Neural progenitor cell (in vitro differentiated cells): Measurements from ENCODE around the gene H2BK1. TPM values are rescaled to one million over a fixed set of nuclear protein-coding genes. Genes with fewer than 3 reads are reported as not detected.

Experiments
- DNase-seq: peaks from one replicate; pipeline ENCODE4 v3.0.0-alpha.2; 2016; ENCODE audit warnings: low spot score
- H2AFZ ChIP-seq: fragments of 200-600 bp; sonication (generic); replicated peaks from 2 replicates; pipeline ENCODE4 v1.6.1; 2016; ENCODE audit warnings: antibody characterized with exemption
- H3F3A ChIP-seq: fragments of 200-600 bp; sonication (generic); 2 replicates; pipeline ENCODE4 v1.6.1; 2016; ENCODE audit warnings: antibody characterized with exemption, low read depth
- H3K27ac ChIP-seq: fragments of 200-600 bp; sonication (generic); 2 replicates; pipeline ENCODE4 v1.5.1; 2016; ENCODE audit warnings: mild to moderate bottlenecking
- H3K27me3 ChIP-seq: fragments of 200-600 bp; sonication (generic); 2 replicates; pipeline ENCODE4 v1.6.1; 2016; ENCODE audit warnings: mild to moderate bottlenecking, moderate library complexity
- H3K36me3 ChIP-seq: fragments of 200-600 bp; sonication (generic); 2 replicates; pipeline ENCODE4 v1.5.1; 2016
- H3K4me1 ChIP-seq: fragments of 200-600 bp; sonication (generic); 2 replicates; pipeline ENCODE4 v1.6.1; 2016; ENCODE audit warnings: mixed run types
- H3K4me2 ChIP-seq: fragments of 200-600 bp; sonication (generic); 2 replicates; pipeline ENCODE4 v1.6.1; 2016
- H3K4me3 ChIP-seq: fragments of 200-600 bp; sonication (generic); 2 replicates; pipeline ENCODE4 v1.5.1; 2016
- H3K79me2 ChIP-seq: fragments of 200-600 bp; sonication (generic); 2 replicates; pipeline ENCODE4 v1.6.1; 2016; ENCODE audit warnings: low read depth
- H3K9ac ChIP-seq: fragments of 200-600 bp; sonication (generic); 2 replicates; pipeline ENCODE4 v1.6.1; 2016
- H3K9me3 ChIP-seq: fragments of 200-600 bp; sonication (generic); 2 replicates; pipeline ENCODE4 v1.5.1; 2016; ENCODE audit warnings: low read depth
- H4K20me1 ChIP-seq: fragments of 200-600 bp; sonication (generic); 2 replicates; pipeline ENCODE4 v1.6.1; 2016; ENCODE audit warnings: low read depth
- H3K27ac Mint-ChIP-seq: 3 replicates; pipeline ENCODE4 v1.8.0; 2021; ENCODE audit warnings: mixed read lengths
- H3K27me3 Mint-ChIP-seq: 2 replicates; pipeline ENCODE4 v1.8.0; 2022; ENCODE audit warnings: low read depth, mild to moderate bottlenecking, inconsistent platforms, moderate library complexity, mixed read lengths; ENCODE audit not compliant: insufficient read depth
- H3K36me3 Mint-ChIP-seq: 3 replicates; pipeline ENCODE4 v1.8.0; 2021; ENCODE audit warnings: mixed read lengths
- H3K4me1 Mint-ChIP-seq: 3 replicates; pipeline ENCODE4 v1.8.0; 2021; ENCODE audit warnings: mixed read lengths
- H3K4me3 Mint-ChIP-seq: 3 replicates; pipeline ENCODE4 v1.8.0; 2021; ENCODE audit warnings: mild to moderate bottlenecking, moderate library complexity, mixed read lengths
- H3K9me3 Mint-ChIP-seq: 3 replicates; pipeline ENCODE4 v1.8.0; 2020; ENCODE audit warnings: mixed read lengths
- CTCF ChIP-seq: fragments of 200-600 bp; sonication (generic); IDR thresholded peaks from 2 replicates; pipeline ENCODE4 v1.5.1; 2017; ENCODE audit warnings: antibody characterized with exemption, mild to moderate bottlenecking
- EZH2 ChIP-seq: fragments of 200-600 bp; sonication (generic); IDR thresholded peaks from 2 replicates; pipeline ENCODE4 v1.6.1; 2017; ENCODE audit warnings: antibody characterized with exemption, mild to moderate bottlenecking, moderate library complexity
- EZH2phosphoT487 ChIP-seq: fragments of 200-600 bp; sonication (generic); IDR thresholded peaks from 2 replicates; pipeline ENCODE4 v1.6.1; 2017; ENCODE audit warnings: antibody characterized with exemption
- total RNA-seq: library from RNA; depleted of rRNA; stranded (reverse); fragments of >200 nt; gene quantifications from 2 replicates; pipeline ENCODE4 v1.2.3, GENCODE V29; 2015; ENCODE audit warnings: low replicate concordance

Gene H2BK1
- total RNA-seq, 1 donor from 2014 or later, result not detected

- Histone ChIP-seq H2AFZ (peak overlapping the region; percentile 18), H4K20me1 (peaks cover 40% of the 10 kb centered on the region), H3K4me3 (peak overlapping the region; percentile 56), H3K4me2 (peak overlapping the region; percentile 97), H3K27me3 (peaks cover 56% of the 10 kb centered on the region), H3K4me1 (peaks cover 53% of the 10 kb centered on the region), H3K36me3 (no peaks in the 10 kb centered on the region), H3K27ac (no peak overlapping the region), H3K79me2 (no peaks in the 10 kb centered on the region), H3F3A (peaks cover 40% of the 10 kb centered on the region), H3K9me3 (no peaks in the 10 kb centered on the region), H3K9ac (no peak overlapping the region)
- Mint-ChIP-seq H3K36me3 (peaks cover 16% of the 10 kb centered on the region), H3K9me3 (no peaks in the 10 kb centered on the region), H3K4me1 (peaks cover 54% of the 10 kb centered on the region), H3K27ac (no peak overlapping the region), H3K27me3 (peaks cover 15% of the 10 kb centered on the region), H3K4me3 (peak overlapping the region; percentile 76)
- peak; percentile 49 for DNase-seq
- TF ChIP-seq EZH2phosphoT487 (no peak), EZH2 (no peak), CTCF (no peak)
Measured at GRCh38 chr7:151244841-151245346, 34.6 kb upstream of the H2BK1 start.

- Histone ChIP-seq H3F3A (peaks cover 36% of the 10 kb centered on the region), H3K4me3 (peak overlapping the region; percentile 56), H3K9ac (no peak overlapping the region), H3K36me3 (no peaks in the 10 kb centered on the region), H4K20me1 (peaks cover 40% of the 10 kb centered on the region), H3K27me3 (peaks cover 50% of the 10 kb centered on the region), H3K9me3 (no peaks in the 10 kb centered on the region), H3K27ac (no peak overlapping the region), H3K4me1 (peaks cover 47% of the 10 kb centered on the region), H3K4me2 (peak overlapping the region; percentile 97), H3K79me2 (no peaks in the 10 kb centered on the region), H2AFZ (no peak overlapping the region)
- Mint-ChIP-seq H3K36me3 (peaks cover 16% of the 10 kb centered on the region), H3K4me3 (peak overlapping the region; percentile 76), H3K9me3 (no peaks in the 10 kb centered on the region), H3K27me3 (peaks cover 15% of the 10 kb centered on the region), H3K27ac (no peak overlapping the region), H3K4me1 (peaks cover 49% of the 10 kb centered on the region)
- peak; percentile 76 for DNase-seq
- TF ChIP-seq EZH2phosphoT487 (no peak), CTCF (peak; percentile 91)
Measured at GRCh38 chr7:151244196-151244840, 34.0 kb upstream of the H2BK1 start.

GRCh38 chr7:151243408-151244195, 33.3 kb upstream of the H2BK1 start:
- Mint-ChIP-seq H3K9me3 (no peaks in the 10 kb centered on the region), H3K27me3 (peaks cover 15% of the 10 kb centered on the region), H3K4me1 (peaks cover 47% of the 10 kb centered on the region), H3K27ac (peak overlapping the region; percentile 78), H3K4me3 (peak overlapping the region; percentile 75), H3K36me3 (peaks cover 16% of the 10 kb centered on the region)
- TF ChIP-seq EZH2phosphoT487 (no peak), EZH2 (no peak), CTCF (no peak)
- peak; percentile 67 for DNase-seq
- Histone ChIP-seq H3K27ac (no peak overlapping the region), H3K9me3 (no peaks in the 10 kb centered on the region), H3F3A (peaks cover 30% of the 10 kb centered on the region), H3K27me3 (peaks cover 43% of the 10 kb centered on the region), H3K36me3 (no peaks in the 10 kb centered on the region), H3K79me2 (no peaks in the 10 kb centered on the region), H3K9ac (no peak overlapping the region), H3K4me2 (peak overlapping the region; percentile 67), H3K4me3 (peak overlapping the region; percentile 12), H4K20me1 (peaks cover 40% of the 10 kb centered on the region), H3K4me1 (peaks cover 42% of the 10 kb centered on the region), H2AFZ (no peak overlapping the region)
